HepG2 (cell line): ENCODE results near the gene CARS1. TPM values are rescaled to one million over a fixed set of nuclear protein-coding genes. Genes with fewer than 3 reads are reported as not detected.

Source experiments
- ATM ChIP-seq: fragments of 450-650 bp; IDR thresholded peaks from 2 replicates; pipeline ENCODE4 v1.7.1; 2017; ENCODE audit warnings: mild to moderate bottlenecking, borderline replicate concordance
- BRD4 ChIP-seq: sonication (generic); formaldehyde crosslinking; IDR thresholded peaks from 2 replicates; pipeline ENCODE4 v1.4.0; 2020; ENCODE audit warnings: missing genetic modification reagents
- CSRNP2 ChIP-seq: sonication (generic); formaldehyde crosslinking; conservative IDR thresholded peaks from 2 replicates; pipeline ENCODE4 v1.8.0; 2022; ENCODE audit warnings: low read depth, missing genetic modification reagents
- KMT2B ChIP-seq: IDR thresholded peaks from 2 replicates; pipeline ENCODE4 v1.6.1; 2016; ENCODE audit warnings: missing genetic modification reagents, missing compliant biosample characterization
- XRCC5 ChIP-seq: fragments of 200-400 bp; formaldehyde crosslinking; optimal IDR thresholded peaks from 2 replicates; pipeline ENCODE3; 2017; ENCODE audit warnings: mild to moderate bottlenecking, low read length
- ZFP90 ChIP-seq: sonication (generic); formaldehyde crosslinking; IDR thresholded peaks from 2 replicates; pipeline ENCODE4 v1.8.0; 2022; ENCODE audit warnings: missing genetic modification reagents, mild to moderate bottlenecking, inconsistent platforms, borderline replicate concordance
- ZNF30 ChIP-seq: sonication (generic); formaldehyde crosslinking; IDR thresholded peaks from 2 replicates; pipeline ENCODE4 v1.5.0; 2020; ENCODE audit warnings: mild to moderate bottlenecking, missing genetic modification reagents
- ZNF660 ChIP-seq: sonication (generic); formaldehyde crosslinking; IDR thresholded peaks from 2 replicates; pipeline ENCODE4 v1.5.1; 2020; ENCODE audit warnings: mild to moderate bottlenecking, low read depth, missing genetic modification reagents, borderline replicate concordance
- ZNF773 ChIP-seq: sonication (generic); formaldehyde crosslinking; IDR thresholded peaks from 2 replicates; pipeline ENCODE4 v1.4.0; 2020; ENCODE audit warnings: missing genetic modification reagents, borderline replicate concordance
- ZNF788 ChIP-seq: sonication (generic); formaldehyde crosslinking; IDR thresholded peaks from 2 replicates; pipeline ENCODE4 v1.5.0; 2020; ENCODE audit warnings: mild to moderate bottlenecking, missing genetic modification reagents, borderline replicate concordance
- polyA plus RNA-seq, 8 experiments: library from polyadenylated mRNA; depleted of rRNA in 3 of 8; stranded (reverse) in 7 of 8; unstranded in 1 of 8; fragments of >200 nt; fragmentation: Illumina TruSeq in 4 of 8; extraction: Trizol in 4 of 8; gene quantifications; 2 replicates each; pipeline versions ENCODE4 v1.2.1 to v1.2.3, GENCODE V29; 2011 to 2016; ENCODE audit warnings: low read depth in 4 of 8, missing spikeins in 1 of 8, mixed read lengths in 1 of 8; ENCODE audit not compliant: insufficient read depth in 1 of 8
- total RNA-seq, 5 experiments: library from RNA; depleted of rRNA; stranded (reverse); fragments of >200 nt; fragmentation: Illumina TruSeq; extraction: Trizol; gene quantifications; 2 replicates each; pipeline ENCODE4 v1.2.3, GENCODE V29; 2016; ENCODE audit warnings: low read depth in 1 of 5
- TF ChIP-seq, protein P1 (sequence below): sonication (generic); formaldehyde crosslinking; IDR thresholded peaks from 2 replicates; pipeline ENCODE4 v1.5.0; 2020; ENCODE audit warnings: mild to moderate bottlenecking, missing genetic modification reagents, borderline replicate concordance
- TF ChIP-seq, protein P2 (sequence below): sonication (generic); formaldehyde crosslinking; IDR thresholded peaks from 2 replicates; pipeline ENCODE4 v1.4.0; 2020; ENCODE audit warnings: missing genetic modification reagents
- TF ChIP-seq, protein P3 (sequence below): sonication (generic); formaldehyde crosslinking; IDR thresholded peaks from 2 replicates; pipeline ENCODE4 v1.8.1; 2022; ENCODE audit warnings: low read depth, mild to moderate bottlenecking, missing genetic modification reagents

Gene CARS1
- total and polyA plus RNA-seq, 2 of the 13 experiments (the other 11 are each of a cell fraction or from before 2014, with no cell fraction given), result 33.8 to 47.0 TPM

DNA sequence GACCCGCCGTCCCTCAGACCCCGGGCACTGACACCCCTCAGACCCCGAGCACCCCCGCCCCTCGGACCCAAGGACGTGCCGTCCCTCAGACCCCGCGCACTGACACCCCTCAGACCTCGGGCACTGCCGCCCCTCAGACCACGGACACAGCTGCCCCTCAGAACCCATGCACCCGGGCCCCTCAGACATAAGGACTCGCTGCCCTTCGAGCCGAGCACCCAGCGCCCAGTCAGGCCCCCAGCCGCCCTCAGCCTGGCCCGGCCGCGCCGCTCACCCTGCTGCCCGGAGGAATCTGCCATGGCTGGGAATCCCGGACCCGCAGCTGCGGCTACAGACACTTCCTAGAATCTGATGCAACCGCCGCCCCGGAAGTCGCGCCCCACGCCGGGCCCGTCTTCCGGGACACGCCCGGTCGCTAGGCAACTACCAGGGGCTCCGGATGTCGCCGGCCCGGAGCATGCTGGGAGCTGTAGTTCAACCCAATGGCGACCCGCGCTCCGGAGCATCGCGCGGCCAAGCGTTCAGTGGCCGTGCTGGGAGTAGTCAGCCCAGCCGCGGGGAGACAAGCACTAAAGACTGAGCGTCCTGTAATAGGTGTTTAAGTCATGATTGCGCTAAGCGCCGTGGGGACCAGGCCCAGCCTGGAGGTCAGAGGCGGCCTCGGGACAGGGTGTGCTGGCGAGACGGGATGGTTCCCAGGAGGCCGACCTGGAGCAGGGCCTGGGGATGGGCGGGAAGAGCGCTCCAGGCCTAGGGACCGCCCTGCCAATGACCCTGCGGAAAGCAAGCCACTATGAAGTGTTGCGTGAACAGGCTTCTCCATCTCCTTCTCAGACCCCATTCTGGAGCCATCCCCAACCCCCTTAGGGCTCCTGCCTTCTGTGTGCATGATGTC is at the start of gene CARS1 (continued):
- TF ChIP-seq, protein P1, sequence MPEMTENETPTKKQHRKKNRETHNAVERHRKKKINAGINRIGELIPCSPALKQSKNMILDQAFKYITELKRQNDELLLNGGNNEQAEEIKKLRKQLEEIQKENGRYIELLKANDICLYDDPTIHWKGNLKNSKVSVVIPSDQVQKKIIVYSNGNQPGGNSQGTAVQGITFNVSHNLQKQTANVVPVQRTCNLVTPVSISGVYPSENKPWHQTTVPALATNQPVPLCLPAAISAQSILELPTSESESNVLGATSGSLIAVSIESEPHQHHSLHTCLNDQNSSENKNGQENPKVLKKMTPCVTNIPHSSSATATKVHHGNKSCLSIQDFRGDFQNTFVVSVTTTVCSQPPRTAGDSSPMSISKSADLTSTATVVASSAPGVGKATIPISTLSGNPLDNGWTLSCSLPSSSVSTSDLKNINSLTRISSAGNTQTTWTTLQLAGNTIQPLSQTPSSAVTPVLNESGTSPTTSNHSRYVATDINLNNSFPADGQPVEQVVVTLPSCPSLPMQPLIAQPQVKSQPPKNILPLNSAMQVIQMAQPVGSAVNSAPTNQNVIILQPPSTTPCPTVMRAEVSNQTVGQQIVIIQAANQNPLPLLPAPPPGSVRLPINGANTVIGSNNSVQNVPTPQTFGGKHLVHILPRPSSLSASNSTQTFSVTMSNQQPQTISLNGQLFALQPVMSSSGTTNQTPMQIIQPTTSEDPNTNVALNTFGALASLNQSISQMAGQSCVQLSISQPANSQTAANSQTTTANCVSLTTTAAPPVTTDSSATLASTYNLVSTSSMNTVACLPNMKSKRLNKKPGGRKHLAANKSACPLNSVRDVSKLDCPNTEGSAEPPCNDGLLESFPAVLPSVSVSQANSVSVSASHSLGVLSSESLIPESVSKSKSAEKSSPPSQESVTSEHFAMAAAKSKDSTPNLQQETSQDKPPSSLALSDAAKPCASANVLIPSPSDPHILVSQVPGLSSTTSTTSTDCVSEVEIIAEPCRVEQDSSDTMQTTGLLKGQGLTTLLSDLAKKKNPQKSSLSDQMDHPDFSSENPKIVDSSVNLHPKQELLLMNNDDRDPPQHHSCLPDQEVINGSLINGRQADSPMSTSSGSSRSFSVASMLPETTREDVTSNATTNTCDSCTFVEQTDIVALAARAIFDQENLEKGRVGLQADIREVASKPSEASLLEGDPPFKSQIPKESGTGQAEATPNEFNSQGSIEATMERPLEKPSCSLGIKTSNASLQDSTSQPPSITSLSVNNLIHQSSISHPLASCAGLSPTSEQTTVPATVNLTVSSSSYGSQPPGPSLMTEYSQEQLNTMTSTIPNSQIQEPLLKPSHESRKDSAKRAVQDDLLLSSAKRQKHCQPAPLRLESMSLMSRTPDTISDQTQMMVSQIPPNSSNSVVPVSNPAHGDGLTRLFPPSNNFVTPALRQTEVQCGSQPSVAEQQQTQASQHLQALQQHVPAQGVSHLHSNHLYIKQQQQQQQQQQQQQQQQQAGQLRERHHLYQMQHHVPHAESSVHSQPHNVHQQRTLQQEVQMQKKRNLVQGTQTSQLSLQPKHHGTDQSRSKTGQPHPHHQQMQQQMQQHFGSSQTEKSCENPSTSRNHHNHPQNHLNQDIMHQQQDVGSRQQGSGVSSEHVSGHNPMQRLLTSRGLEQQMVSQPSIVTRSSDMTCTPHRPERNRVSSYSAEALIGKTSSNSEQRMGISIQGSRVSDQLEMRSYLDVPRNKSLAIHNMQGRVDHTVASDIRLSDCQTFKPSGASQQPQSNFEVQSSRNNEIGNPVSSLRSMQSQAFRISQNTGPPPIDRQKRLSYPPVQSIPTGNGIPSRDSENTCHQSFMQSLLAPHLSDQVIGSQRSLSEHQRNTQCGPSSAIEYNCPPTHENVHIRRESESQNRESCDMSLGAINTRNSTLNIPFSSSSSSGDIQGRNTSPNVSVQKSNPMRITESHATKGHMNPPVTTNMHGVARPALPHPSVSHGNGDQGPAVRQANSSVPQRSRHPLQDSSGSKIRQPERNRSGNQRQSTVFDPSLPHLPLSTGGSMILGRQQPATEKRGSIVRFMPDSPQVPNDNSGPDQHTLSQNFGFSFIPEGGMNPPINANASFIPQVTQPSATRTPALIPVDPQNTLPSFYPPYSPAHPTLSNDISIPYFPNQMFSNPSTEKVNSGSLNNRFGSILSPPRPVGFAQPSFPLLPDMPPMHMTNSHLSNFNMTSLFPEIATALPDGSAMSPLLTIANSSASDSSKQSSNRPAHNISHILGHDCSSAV, result no peak
- peak; percentile 27; the same call in 1 of the 2 replicates for TF ChIP-seq BRD4 (CRISPR knock-in tag)
- TF ChIP-seq XRCC5, result no peak
- TF ChIP-seq, protein P2, sequence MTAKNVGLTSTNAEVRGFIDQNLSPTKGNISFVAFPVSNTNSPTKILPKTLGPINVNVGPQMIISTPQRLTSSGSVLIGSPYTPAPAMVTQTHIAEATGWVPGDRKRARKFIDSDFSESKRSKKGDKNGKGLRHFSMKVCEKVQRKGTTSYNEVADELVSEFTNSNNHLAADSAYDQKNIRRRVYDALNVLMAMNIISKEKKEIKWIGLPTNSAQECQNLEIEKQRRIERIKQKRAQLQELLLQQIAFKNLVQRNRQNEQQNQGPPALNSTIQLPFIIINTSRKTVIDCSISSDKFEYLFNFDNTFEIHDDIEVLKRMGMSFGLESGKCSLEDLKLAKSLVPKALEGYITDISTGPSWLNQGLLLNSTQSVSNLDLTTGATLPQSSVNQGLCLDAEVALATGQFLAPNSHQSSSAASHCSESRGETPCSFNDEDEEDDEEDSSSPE (CRISPR knock-in tag), result peak; percentile 67
- no peak; the same call in 1 of the 2 replicates for TF ChIP-seq ZNF788 (CRISPR knock-in tag)
- TF ChIP-seq ZNF30 (CRISPR knock-in tag), result no peak
- TF ChIP-seq, protein P3, sequence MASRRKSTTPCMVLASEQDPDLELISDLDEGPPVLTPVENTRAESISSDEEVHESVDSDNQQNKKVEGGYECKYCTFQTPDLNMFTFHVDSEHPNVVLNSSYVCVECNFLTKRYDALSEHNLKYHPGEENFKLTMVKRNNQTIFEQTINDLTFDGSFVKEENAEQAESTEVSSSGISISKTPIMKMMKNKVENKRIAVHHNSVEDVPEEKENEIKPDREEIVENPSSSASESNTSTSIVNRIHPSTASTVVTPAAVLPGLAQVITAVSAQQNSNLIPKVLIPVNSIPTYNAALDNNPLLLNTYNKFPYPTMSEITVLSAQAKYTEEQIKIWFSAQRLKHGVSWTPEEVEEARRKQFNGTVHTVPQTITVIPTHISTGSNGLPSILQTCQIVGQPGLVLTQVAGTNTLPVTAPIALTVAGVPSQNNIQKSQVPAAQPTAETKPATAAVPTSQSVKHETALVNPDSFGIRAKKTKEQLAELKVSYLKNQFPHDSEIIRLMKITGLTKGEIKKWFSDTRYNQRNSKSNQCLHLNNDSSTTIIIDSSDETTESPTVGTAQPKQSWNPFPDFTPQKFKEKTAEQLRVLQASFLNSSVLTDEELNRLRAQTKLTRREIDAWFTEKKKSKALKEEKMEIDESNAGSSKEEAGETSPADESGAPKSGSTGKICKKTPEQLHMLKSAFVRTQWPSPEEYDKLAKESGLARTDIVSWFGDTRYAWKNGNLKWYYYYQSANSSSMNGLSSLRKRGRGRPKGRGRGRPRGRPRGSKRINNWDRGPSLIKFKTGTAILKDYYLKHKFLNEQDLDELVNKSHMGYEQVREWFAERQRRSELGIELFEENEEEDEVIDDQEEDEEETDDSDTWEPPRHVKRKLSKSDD (CRISPR knock-in tag), result no peak
- TF ChIP-seq ZNF773 (CRISPR knock-in tag), result no peak
- TF ChIP-seq ATM, result no peak
- TF ChIP-seq CSRNP2 (CRISPR knock-in tag), result no peak
- TF ChIP-seq KMT2B (CRISPR knock-in tag), result peak; percentile 57
- TF ChIP-seq ZNF660 (CRISPR knock-in tag), result no peak
- TF ChIP-seq ZFP90 (CRISPR knock-in tag), result peak; percentile 81; the same call in 1 of the 2 replicates
